ENCODE results near the gene OR2T33.

DNA sequence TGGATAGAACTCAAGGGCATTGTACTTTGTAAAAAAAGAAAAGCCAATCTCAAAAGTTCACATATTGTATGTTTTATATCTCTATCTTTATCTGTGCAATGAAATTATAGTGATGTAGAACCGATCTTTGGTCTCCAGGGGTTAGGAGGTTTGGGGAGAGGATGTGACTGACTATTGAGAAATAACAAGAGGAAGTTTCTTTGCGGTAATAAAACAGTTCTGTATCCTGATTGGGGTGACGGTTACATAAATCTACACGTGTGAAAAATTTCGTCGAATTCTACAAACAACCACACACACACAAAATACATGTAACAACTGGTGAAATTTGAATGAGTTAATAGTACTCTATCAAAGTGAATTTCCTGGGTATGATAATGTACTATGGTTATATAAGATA is 10.6 kb upstream of the OR2T33 start:
- TF ChIP-seq POLR2AphosphoS5 (IDR thresholded peaks at IDR 0.05) = no peak
- TF ChIP-seq, protein P1, sequence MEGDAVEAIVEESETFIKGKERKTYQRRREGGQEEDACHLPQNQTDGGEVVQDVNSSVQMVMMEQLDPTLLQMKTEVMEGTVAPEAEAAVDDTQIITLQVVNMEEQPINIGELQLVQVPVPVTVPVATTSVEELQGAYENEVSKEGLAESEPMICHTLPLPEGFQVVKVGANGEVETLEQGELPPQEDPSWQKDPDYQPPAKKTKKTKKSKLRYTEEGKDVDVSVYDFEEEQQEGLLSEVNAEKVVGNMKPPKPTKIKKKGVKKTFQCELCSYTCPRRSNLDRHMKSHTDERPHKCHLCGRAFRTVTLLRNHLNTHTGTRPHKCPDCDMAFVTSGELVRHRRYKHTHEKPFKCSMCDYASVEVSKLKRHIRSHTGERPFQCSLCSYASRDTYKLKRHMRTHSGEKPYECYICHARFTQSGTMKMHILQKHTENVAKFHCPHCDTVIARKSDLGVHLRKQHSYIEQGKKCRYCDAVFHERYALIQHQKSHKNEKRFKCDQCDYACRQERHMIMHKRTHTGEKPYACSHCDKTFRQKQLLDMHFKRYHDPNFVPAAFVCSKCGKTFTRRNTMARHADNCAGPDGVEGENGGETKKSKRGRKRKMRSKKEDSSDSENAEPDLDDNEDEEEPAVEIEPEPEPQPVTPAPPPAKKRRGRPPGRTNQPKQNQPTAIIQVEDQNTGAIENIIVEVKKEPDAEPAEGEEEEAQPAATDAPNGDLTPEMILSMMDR (IDR thresholded peaks at IDR 0.05) = no peak
- no peak for TF ChIP-seq POLR2A (IDR thresholded peaks at IDR 0.05; ENCODE audit: low read depth)
- TF ChIP-seq EP300 (IDR thresholded peaks at IDR 0.05) = no peak
